ENCODE data around the gene SLC6A11.

The SLC6A11 gene

DNA sequence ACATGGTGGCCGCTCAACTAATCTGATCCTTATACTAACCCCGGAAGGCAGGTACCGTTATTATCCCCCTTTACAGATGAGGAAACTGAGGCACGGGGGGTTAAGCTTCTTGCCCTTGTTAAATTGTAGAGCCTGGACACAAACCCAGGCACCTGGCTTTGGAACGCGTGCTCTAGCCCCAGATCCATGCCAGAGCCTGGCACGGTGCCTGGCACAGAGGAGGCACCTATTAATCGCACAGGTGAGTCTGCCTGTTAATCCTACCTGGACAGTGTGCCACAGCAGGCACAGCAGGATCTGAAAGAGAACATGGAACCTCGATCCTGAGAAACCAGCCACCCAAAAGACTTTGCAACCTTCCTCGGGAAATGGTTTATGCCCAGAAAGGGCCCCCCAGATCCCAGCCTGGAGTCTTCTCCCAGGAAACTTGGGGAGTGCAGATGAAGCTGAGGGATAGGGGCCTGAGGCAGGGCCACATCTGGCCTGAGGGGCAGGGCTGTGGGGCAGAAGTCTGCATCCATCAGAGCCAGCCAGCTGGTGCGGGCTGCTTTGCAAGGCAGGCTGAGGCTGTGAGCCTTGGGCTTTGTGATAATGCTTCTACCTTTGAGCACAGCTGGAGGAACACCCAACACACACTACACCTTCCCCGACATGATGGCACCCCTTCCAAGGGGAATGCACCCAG is 121.3 kb downstream of the SLC6A11 start:
- Histone ChIP-seq H3K4me3 (ENCODE audit: low read depth, low read length) (no peak overlapping the region), H3K27me3 (ENCODE audit: control insufficient read depth, insufficient read depth, low read length) (no peaks in the 10 kb centered on the region), H3K9ac (ENCODE audit: low read depth, low read length) (no peak overlapping the region), H3K36me3 (ENCODE audit: control insufficient read depth, insufficient read depth, low read length) (no peaks in the 10 kb centered on the region), H3K4me1 (ENCODE audit: control insufficient read depth, insufficient read depth, low read length) (no peaks in the 10 kb centered on the region), H3K9me3 (ENCODE audit: control insufficient read depth, insufficient read depth, low read length) (no peaks in the 10 kb centered on the region)

DNA sequence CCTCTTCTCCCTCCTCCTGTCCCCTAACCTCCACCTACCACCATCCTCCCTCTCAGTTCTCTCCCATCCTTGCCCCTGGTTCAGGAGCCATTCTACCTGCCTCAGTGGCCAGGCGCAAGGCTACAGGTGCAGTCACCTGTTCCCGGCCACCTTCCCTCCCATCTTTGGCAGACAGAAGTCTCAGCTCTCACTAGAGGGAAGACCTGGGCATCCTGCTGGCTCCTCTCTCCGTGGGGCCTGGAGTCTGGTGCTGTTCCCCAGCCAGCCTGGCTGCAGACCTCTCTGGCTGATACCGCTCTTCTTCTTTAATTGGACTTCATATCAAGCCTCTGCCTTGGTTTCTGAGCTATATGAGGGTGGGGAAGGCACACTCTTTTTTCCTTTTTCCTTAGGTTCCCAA is 123.5 kb downstream of the SLC6A11 start:
- H3K4me3 ChIP-seq (ENCODE audit: low read depth, low read length): no peak overlapping the region
- no peaks in the 10 kb centered on the region for H3K4me1 ChIP-seq (ENCODE audit: control insufficient read depth, insufficient read depth, low read length)
- H3K36me3 ChIP-seq (ENCODE audit: control insufficient read depth, insufficient read depth, low read length): no peaks in the 10 kb centered on the region
- no peaks in the 10 kb centered on the region for H3K27me3 ChIP-seq (ENCODE audit: control insufficient read depth, insufficient read depth, low read length)
- peaks cover 4% of the 10 kb centered on the region for H3K9me3 ChIP-seq (ENCODE audit: control insufficient read depth, insufficient read depth, low read length)
- H3K9ac ChIP-seq (ENCODE audit: low read depth, low read length): no peak overlapping the region

DNA sequence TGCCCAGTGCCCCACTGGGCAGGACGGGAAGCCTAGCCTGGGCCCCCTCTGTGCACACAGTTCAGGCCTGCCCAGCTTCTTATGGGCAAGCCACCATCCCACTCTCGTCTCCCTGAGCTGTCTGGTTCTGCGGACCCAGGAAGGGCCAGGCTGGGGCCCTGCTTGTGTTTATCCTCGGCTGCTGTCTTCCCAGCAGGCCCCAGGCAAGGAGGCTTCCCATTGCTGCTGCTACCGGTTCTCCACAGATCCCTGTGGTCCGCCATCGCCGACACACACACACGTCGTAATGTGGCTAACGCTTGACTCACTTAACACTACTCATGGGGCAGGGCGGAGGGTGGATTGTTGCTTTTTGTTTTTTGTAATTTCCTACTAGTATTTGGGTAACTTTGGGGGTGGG is 124.1 kb downstream of the SLC6A11 start:
- Histone ChIP-seq H3K27me3 (ENCODE audit: control insufficient read depth, insufficient read depth, low read length) (no peaks in the 10 kb centered on the region), H3K4me1 (ENCODE audit: control insufficient read depth, insufficient read depth, low read length) (no peaks in the 10 kb centered on the region), H3K4me3 (ENCODE audit: low read depth, low read length) (no peak overlapping the region), H3K9me3 (ENCODE audit: control insufficient read depth, insufficient read depth, low read length) (peaks cover 4% of the 10 kb centered on the region), H3K9ac (ENCODE audit: low read depth, low read length) (no peak overlapping the region), H3K36me3 (ENCODE audit: control insufficient read depth, insufficient read depth, low read length) (no peaks in the 10 kb centered on the region)

DNA sequence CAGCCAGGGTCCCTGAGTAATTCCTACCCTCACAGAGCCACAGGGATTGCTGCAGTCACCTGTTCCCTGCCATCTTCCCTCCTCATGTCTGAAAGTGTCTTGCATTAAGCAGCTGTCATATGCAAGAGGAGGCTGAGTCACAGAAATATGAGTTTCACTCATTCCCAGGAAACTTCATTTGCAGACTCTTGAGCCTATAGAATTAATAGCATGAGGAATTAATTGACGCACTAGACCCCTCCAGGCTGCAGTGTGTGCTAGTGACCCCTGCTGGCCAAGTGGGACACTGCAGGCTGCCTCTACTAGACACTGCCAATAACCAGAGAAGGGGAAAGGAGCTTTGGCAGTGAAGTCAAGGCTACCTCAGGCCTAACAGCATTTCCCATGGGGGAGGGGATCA is 125.9 kb downstream of the SLC6A11 start:
- H3K36me3 ChIP-seq (ENCODE audit: control insufficient read depth, insufficient read depth, low read length): no peaks in the 10 kb centered on the region
- no peaks in the 10 kb centered on the region for H3K27me3 ChIP-seq (ENCODE audit: control insufficient read depth, insufficient read depth, low read length)
- no peak overlapping the region for H3K9ac ChIP-seq (ENCODE audit: low read depth, low read length)

DNA sequence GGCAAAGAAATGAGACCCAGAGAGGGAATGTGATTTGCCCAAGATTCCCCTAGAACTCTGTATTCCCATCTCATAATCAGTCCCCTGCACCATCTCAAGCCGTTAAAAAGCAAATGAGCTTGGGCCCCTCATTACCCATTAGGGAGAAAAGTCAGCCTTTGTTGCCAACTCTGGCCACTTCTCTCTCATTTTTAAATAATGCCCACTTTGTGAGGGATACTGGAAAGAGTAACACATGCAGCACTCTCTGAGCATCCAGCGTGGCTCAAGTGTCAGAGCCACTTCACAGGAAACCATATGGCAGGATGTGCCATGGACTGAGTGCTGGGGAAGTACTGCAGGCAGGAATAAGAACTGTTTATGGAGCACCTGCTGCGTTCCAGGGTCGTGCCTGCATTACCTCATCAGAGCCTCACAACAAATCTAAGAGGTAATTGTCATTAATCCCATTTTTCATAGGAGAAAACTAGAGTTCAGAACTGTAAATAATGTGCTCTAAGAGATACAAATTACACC is 126.7 kb downstream of the SLC6A11 start:
- H3K27me3 ChIP-seq (ENCODE audit: control insufficient read depth, insufficient read depth, low read length): no peaks in the 10 kb centered on the region
- H3K9me3 ChIP-seq (ENCODE audit: control insufficient read depth, insufficient read depth, low read length): peaks cover 4% of the 10 kb centered on the region
- no peaks in the 10 kb centered on the region for H3K4me1 ChIP-seq (ENCODE audit: control insufficient read depth, insufficient read depth, low read length)
- no peak overlapping the region for H3K4me3 ChIP-seq (ENCODE audit: low read depth, low read length)
- no peak overlapping the region for H3K9ac ChIP-seq (ENCODE audit: low read depth, low read length)
- no peaks in the 10 kb centered on the region for H3K36me3 ChIP-seq (ENCODE audit: control insufficient read depth, insufficient read depth, low read length)

More for the DNA sequence above, 125.9 kb downstream of the SLC6A11 start:
- H3K4me3 ChIP-seq (ENCODE audit: low read depth, low read length): no peak overlapping the region
- peaks cover 4% of the 10 kb centered on the region for H3K9me3 ChIP-seq (ENCODE audit: control insufficient read depth, insufficient read depth, low read length)
- H3K4me1 ChIP-seq (ENCODE audit: control insufficient read depth, insufficient read depth, low read length): no peaks in the 10 kb centered on the region

DNA sequence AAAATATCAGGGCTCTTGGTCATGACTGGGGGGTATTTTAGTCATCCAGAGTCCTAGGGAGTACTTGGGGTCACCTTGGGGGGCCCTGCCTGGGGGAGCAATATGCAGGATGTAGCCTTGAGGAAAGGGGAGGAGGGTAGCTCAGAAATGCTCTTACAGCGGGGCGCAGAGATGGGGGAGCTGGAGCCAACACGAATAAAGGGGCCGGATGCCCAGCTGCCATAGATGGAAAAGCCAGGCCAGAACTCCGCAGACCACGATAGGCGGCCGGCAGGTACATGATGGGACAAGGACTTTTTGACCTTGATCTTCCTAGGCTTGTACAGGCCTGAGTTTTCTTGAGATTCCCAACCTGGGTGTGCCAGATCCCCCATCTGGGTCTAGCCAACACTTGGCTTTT is 128.8 kb downstream of the SLC6A11 start:
- no peak overlapping the region for H3K4me3 ChIP-seq (ENCODE audit: low read depth, low read length)
- H3K36me3 ChIP-seq (ENCODE audit: control insufficient read depth, insufficient read depth, low read length): no peaks in the 10 kb centered on the region
- H3K4me1 ChIP-seq (ENCODE audit: control insufficient read depth, insufficient read depth, low read length): no peaks in the 10 kb centered on the region
- no peak overlapping the region for H3K9ac ChIP-seq (ENCODE audit: low read depth, low read length)
- H3K27me3 ChIP-seq (ENCODE audit: control insufficient read depth, insufficient read depth, low read length): no peaks in the 10 kb centered on the region
- peaks cover 4% of the 10 kb centered on the region for H3K9me3 ChIP-seq (ENCODE audit: control insufficient read depth, insufficient read depth, low read length)

DNA sequence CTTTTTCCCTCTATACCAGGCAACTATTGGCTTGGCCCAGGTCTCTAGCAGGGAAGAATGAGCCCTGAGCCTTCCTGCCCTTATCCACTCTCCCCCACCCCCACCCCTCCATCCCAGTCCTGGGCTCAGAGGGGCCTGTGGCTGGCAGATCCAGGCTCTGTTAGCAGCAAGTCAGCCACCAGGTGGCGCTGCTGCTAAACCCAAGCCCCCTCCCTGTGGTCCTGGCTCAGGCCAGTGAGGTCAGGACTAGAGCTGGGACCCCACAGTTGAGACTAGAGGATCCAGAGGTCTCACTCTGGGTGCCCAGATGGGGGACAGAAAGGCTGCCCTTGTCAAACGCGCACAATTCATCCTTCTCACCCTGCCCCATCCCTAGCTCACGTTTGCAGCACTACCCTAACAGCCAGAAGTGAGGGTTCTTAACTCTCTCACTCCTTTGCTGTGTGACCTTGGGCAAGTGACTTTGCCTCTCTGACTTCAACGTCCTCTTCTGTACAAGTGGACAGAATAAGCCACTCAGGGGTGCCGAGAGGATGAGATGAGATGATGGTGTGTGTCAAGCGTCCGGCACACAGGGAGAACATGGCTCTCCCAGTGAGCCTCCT is 129.8 kb downstream of the SLC6A11 start:
- Histone ChIP-seq H3K9me3 (ENCODE audit: control insufficient read depth, insufficient read depth, low read length) (peaks cover 4% of the 10 kb centered on the region), H3K27me3 (ENCODE audit: control insufficient read depth, insufficient read depth, low read length) (no peaks in the 10 kb centered on the region), H3K9ac (ENCODE audit: low read depth, low read length) (no peak overlapping the region), H3K36me3 (ENCODE audit: control insufficient read depth, insufficient read depth, low read length) (no peaks in the 10 kb centered on the region), H3K4me3 (ENCODE audit: low read depth, low read length) (no peak overlapping the region), H3K4me1 (ENCODE audit: control insufficient read depth, insufficient read depth, low read length) (no peaks in the 10 kb centered on the region)

DNA sequence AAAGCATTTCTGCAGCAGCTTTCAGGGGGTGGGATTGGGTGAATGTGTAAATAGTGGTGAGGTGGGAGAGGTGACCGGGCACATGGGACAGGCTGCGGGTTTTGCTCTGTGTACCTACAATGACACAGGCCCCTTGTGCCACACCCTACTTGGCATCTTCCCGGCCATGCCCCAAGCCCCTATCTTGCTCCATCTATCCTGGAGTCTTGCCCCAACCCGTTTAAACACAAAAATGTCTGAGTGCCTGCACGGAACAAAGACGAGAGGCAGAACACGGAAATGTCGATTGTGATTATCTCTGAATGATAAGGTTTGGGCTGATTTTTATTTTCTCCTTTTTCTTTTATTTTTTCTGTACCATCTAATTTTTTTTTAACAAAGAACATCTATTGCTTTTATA is 130.5 kb downstream of the SLC6A11 start:
- Histone ChIP-seq H3K4me3 (ENCODE audit: low read depth, low read length) (no peak overlapping the region), H3K4me1 (ENCODE audit: control insufficient read depth, insufficient read depth, low read length) (no peaks in the 10 kb centered on the region), H3K9me3 (ENCODE audit: control insufficient read depth, insufficient read depth, low read length) (peaks cover 4% of the 10 kb centered on the region), H3K36me3 (ENCODE audit: control insufficient read depth, insufficient read depth, low read length) (no peaks in the 10 kb centered on the region), H3K9ac (ENCODE audit: low read depth, low read length) (no peak overlapping the region), H3K27me3 (ENCODE audit: control insufficient read depth, insufficient read depth, low read length) (no peaks in the 10 kb centered on the region)

DNA sequence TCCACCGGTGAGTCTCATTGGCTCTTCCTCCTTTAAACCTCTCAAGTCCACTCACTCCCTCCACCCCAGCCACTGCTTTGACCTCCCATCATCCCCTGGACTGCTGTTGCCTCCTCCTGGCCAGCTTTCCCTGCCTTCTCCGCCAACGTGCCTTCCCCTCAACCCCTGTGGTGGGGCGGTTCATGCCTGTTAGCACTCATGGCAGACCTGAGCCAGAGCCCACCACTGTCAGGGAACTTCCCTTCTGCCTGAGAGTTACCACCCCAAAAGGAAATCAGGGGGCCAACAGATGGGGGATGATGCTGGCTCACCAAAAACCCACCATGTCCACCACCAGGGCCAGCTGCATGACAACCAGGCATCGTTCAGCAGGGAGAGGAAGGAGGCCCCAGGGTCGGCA is 132.3 kb downstream of the SLC6A11 start:
- Histone ChIP-seq H3K9ac (ENCODE audit: low read depth, low read length) (no peak overlapping the region), H3K4me1 (ENCODE audit: control insufficient read depth, insufficient read depth, low read length) (no peaks in the 10 kb centered on the region), H3K36me3 (ENCODE audit: control insufficient read depth, insufficient read depth, low read length) (no peaks in the 10 kb centered on the region), H3K4me3 (ENCODE audit: low read depth, low read length) (no peak overlapping the region), H3K27me3 (ENCODE audit: control insufficient read depth, insufficient read depth, low read length) (no peaks in the 10 kb centered on the region), H3K9me3 (ENCODE audit: control insufficient read depth, insufficient read depth, low read length) (no peaks in the 10 kb centered on the region)

DNA sequence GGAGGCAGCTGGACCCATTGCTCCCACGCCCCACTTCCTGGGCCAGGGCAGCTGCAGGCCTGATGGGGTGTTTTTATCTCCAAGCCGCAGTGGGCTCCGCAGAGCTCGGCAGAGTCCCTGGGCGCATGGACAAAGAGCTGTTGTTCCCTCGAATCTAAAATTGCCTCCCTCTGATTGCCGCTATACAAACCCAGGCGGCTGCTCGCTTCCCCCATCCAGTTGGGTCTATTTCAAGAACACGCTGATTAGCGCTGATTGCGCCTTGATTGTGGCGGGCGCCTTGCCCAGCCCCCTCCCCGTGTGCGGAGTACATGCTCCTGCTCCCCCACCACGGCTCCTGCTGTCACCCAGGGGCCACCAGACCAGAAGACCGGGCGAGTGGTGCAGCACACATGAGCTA is 133.2 kb downstream of the SLC6A11 start:
- H3K9me3 ChIP-seq (ENCODE audit: control insufficient read depth, insufficient read depth, low read length): no peaks in the 10 kb centered on the region
- H3K9ac ChIP-seq (ENCODE audit: low read depth, low read length): no peak overlapping the region
- H3K4me3 ChIP-seq (ENCODE audit: low read depth, low read length): no peak overlapping the region
- H3K27me3 ChIP-seq (ENCODE audit: control insufficient read depth, insufficient read depth, low read length): no peaks in the 10 kb centered on the region
- no peaks in the 10 kb centered on the region for H3K4me1 ChIP-seq (ENCODE audit: control insufficient read depth, insufficient read depth, low read length)
- no peaks in the 10 kb centered on the region for H3K36me3 ChIP-seq (ENCODE audit: control insufficient read depth, insufficient read depth, low read length)

DNA sequence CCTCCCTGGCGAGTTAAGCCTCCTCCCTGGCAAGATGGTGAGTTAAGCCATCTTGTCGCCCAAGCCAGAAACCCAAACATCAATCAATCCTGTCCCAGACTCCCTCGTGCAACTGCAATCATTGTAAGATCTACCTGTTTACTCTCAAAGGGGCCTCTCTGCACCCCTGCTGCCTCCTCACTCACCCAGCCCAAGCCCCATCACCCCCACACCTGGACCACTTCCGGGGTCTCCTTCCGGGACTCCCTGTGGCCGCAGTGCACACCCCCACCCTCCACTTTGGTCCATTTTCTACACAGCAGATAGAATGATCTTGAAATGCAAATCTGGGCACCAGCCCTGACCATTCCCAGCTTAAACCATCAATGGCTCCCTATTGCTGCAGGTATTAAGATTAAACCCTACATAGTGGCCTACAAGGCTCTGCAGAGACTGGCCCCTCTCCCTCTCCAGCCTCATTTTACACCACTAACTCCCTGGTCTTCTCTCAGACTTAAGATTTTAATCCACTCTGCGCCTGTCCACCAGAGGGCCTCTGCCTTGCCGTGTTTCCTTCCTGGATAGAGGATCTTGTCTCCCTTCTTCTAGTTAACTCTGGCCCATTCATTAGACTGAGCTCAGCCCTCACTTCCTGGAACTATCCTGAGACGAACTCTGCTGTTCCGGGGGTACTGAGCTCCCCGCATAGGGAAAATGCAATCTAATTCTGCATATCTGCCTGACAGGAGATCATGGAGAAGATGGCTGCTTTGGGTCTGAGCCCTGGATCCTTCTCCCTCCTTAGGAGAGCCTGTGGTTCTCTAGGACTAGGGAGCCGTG is 134.7 kb downstream of the SLC6A11 start:
- Histone ChIP-seq H3K9ac (ENCODE audit: low read depth, low read length) (no peak overlapping the region), H3K4me3 (ENCODE audit: low read depth, low read length) (no peak overlapping the region), H3K27me3 (ENCODE audit: control insufficient read depth, insufficient read depth, low read length) (no peaks in the 10 kb centered on the region), H3K4me1 (ENCODE audit: control insufficient read depth, insufficient read depth, low read length) (no peaks in the 10 kb centered on the region), H3K9me3 (ENCODE audit: control insufficient read depth, insufficient read depth, low read length) (no peaks in the 10 kb centered on the region), H3K36me3 (ENCODE audit: control insufficient read depth, insufficient read depth, low read length) (no peaks in the 10 kb centered on the region)

Data from iPS-15b (cell line).